DMS153 treated with DMSO at 0.1 percent for 48 hours (cell line): ENCODE measurements around the gene DHX58.
A peak's percentile ranks its signal among the peaks of the same experiment; 100 is the strongest.
"Not testable (repeated sequence)": the region's sequence is repeated elsewhere in the genome, so short reads cannot be mapped to it uniquely, and the experiment has no call there.

Experiments used
- DNase-seq: peaks from one replicate; lab custom pipeline; 2025; ENCODE audit not compliant: unreplicated experiment; lab: John Stamatoyannopoulos, UW

DHX58 gene

GRCh38 chr17:42112552-42113176 is at the start of gene DHX58:
DHX58 (minus strand) TSS chr17:42112714; CDS start chr17:42111892, 822 bp downstream.
- peak; percentile 75 for DNase-seq

- DNase-seq: no peak
These were observed 48.0 kb upstream of the DHX58 start for GRCh38 chr17:42160531-42160910.

GRCh38 chr17:42159796-42160530 is 47.4 kb upstream of the DHX58 start:
- no peak for DNase-seq

GRCh38 chr17:42155614-42156045 is 43.1 kb upstream of the DHX58 start:
- no peak for DNase-seq

DNA sequence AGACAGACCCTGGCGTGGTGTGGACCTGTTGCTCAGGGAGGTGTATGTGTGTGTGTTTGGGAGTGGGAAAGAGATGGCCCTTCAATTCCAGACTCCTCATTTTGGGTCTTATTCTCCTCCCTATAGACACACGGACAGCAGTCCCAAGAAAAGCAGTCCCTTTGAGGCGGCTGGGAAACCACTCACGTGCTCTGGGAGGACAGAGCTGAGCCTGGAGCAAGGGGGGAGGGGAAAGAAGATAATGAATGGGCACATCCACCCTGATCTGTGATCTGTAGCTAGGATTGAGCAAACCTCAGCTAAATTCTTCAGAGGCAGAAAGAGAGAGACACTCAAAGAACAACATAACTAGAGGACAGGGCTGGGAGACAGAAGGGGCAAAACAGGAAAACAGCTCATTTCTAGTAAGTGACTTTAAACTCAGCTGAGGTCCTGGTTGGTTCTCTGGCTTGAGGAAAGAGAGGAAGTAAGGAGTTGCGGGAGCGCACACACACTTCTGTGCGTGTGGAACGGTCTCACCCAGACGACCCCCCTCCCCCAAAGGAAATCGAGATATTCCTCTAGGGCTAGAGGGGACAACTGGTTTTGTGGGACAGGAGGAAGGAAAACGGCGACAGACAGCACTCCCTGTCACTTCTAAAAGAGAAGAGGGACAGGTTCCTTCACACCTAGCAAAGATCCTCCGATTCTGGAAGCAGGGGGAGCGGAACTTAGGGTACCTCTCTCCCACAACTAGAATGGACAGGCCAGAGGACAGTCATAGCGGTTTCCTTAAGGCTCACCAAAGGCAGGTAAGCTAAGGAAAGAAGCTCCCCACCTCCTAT is 41.6 kb upstream of the DHX58 start:
- no peak for DNase-seq

GRCh38 chr17:42146911-42147607 is 34.5 kb upstream of the DHX58 start:
- no peak for DNase-seq

DNA sequence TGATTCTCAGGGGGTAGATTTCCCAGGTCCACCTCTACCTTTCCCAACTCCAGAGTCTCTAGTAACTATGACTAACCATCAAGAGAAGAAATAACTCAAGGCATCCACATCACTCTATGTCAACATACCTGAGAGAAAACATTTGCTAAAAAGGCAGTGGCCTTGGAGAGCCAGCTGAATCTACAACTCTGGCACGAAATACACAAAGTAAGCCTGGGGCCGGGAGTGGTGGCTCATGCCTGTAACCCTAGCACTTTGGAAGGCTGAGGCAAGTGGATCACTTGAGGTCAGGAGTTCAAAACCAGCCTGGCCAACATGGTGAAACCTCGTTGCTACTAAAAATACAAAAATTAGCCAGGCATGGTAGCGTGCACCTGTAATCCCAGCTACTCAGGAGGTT is 30.6 kb upstream of the DHX58 start:
- DNase-seq: not testable (repeated sequence)

- no peak for DNase-seq
These were observed 29.9 kb upstream of the DHX58 start for GRCh38 chr17:42142371-42142896.

GRCh38 chr17:42141382-42141781 is 28.9 kb upstream of the DHX58 start:
- no peak for DNase-seq

DNA sequence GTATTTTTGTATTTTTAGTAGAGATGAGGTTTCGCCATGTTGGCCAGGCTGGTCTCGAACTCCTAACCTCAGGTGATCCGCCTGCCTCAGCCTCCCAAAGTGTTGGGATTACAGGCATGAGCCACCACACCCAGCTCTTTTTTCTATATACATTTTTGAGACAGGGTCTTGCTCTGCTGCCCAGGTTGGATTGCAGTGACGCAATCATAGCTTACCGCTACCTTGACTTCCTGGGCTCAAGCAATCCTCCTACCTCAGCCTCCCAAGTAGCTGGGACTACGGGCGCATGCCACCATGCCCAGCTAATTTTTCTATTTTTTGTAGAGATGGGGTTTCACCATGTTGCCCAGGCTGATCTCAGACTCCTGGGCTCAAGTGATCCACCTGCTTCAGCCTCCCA is 28.2 kb upstream of the DHX58 start:
- not testable (repeated sequence) for DNase-seq

DNA sequence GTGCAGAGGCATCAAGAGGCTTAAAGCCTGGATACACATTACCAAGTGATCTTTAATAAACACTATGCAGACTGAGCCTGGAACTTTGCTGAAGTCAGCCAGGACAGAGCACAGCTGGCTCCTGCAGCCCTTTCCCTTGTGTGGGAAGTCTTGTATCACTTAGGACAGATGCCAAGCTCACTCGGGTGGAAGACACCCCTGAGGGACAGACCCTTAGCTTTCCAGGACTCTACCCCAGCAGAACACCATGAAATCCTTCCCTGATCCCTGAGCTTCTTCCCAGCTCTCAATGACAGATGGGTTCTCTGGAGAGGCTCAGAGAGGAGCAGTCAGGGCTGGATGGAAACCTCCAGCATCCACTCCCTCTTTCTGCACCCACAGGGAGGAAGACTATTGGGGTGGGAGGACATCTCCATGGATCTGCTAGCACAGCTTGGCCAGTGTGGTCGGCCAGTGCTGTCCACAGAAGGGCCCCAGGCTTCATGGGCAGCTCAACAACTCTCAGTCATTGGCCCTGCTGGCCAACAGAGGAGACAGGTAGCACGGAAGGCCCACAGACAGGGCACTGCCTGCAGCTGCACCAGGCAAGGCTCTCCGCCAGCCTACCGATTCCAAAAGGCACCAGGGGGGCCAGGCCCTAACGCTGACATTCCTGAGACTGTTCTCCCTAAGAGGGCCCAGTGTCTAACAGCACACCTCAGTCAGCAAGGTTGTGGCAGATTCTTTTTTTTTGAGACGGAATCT is 26.4 kb upstream of the DHX58 start:
- DNase-seq: no peak

DNA sequence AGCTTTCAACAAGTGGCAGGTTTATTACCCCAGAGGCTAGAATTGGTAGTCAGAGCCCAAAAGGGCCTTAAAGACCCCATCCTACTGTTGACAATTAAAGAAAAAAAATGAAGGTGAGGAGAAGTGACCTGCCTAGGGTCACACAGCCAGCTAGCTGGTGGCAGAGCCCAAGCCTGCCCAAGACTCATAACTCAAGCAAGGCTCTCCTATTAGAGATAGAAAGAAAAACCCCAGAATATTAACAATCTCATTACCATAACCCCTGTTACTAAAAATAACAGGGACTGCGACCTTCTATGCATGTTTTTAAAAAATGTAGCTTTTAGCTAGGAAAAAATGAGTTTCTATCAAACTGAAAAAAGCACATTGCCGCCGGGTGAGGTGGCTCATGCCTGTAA is 24.1 kb upstream of the DHX58 start:
- no peak for DNase-seq

DNA sequence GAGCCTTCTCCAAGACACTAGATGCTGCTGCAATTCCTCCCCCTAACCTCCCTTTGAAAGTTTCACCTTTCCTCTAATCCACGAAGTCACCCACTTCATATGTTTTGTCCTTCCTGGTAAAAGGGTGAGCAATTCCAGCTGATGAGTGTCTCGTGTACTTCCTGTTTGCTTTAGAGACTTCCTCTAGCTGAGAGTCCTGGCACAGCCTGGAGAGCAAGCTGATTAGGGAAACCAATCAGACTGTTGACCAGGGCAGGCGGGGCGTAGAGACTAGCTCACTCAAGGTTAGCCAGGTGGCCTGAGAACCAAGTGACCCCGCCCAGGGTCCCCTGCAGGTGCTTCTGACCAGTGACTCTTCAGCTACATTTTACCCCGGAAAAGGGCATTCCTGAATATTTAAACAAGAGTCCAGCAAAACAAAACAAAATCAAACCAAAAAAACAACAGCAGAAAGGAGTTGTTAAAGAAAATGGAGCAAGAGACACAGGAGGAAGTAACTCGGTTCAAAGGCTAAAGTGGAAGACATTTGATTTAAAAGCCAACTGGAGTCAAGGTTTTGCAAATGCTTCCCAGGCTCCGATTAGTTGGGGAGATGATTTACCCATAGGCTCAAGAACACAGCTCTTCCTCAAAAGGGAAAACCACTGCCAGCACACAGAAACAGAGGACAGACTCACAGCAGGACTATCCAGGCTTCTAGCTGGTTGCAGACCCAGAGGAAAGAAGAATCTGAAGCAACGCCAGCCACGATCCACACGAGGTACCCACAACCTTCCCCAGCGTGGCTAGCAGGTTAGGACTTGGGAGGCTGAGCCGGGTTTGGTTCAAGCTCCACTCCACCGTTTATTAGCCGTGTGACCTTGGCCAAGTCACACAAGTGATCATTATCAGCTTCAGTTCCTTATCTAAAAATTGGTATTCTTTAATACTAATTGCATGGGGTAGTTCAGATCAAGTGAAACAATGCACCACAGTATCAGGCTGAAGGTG is 23.4 kb upstream of the DHX58 start:
- peak; percentile 70 for DNase-seq

- DNase-seq: no peak
These were observed 22.6 kb upstream of the DHX58 start for GRCh38 chr17:42135151-42135550.

- peak; percentile 36 for DNase-seq
These were observed 21.0 kb upstream of the DHX58 start for GRCh38 chr17:42133461-42134041.

DNA sequence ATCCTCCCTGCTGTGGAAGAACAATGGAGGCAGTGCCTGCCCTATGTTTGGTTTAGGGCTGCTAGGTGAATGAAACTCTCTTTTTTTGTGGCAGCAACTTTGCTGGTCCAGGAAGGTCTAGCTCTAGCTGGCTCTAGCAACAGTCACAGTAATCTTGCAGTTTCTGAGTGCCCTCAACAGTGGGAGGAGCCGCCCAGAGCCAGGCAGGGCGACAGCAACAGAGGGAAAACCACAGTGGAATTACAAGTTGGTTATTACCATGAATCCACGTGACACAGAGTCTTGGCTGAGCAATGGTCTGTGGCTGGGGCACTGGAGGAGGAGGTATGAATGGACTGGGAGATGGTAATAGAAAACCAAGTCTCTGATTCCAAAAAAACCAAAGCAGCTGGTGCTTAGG is 20.4 kb upstream of the DHX58 start:
- DNase-seq: no peak

DNA sequence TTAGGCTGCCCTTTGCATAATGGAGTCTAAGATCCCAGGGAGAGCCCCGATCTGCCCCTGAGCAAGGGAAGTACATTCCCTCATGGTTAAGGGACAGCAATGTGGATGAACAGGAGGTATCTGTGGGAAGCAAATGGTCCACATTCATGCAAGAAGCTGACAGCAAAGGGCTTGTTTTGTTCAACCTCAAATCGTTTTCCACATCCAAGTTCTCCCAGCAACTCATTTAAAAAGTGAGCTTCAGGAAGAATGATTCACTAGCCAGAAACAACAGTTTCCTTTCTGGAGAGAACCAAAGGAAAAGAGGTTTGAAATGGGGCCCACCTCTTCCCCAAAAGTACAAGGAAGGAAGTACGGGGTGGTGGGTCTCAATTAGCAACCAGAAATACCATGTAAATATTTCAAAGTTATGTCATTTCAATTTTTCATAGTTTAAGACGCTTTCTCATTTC is 19.5 kb upstream of the DHX58 start:
- no peak for DNase-seq

GRCh38 chr17:42131232-42131631 is 18.7 kb upstream of the DHX58 start:
- no peak for DNase-seq
